Medulla oblongata (tissue), 1 donor: ENCODE results near the gene RNF111.
"Not testable (repeated sequence)": the region's sequence is repeated elsewhere in the genome, so short reads cannot be mapped to it uniquely, and the experiment has no call there.

Source experiments
- DNase-seq: peaks from one replicate; pipeline ENCODE4 v3.0.0-alpha.2; 2015; ENCODE audit errors: extremely low spot score

RNF111 gene

GRCh38 chr15:59059076-59059597, 71.7 kb downstream of the RNF111 start:
- no peak for DNase-seq

- no peak for DNase-seq
Observed at GRCh38 chr15:59060348-59060747, 72.9 kb downstream of the RNF111 start.

DNA sequence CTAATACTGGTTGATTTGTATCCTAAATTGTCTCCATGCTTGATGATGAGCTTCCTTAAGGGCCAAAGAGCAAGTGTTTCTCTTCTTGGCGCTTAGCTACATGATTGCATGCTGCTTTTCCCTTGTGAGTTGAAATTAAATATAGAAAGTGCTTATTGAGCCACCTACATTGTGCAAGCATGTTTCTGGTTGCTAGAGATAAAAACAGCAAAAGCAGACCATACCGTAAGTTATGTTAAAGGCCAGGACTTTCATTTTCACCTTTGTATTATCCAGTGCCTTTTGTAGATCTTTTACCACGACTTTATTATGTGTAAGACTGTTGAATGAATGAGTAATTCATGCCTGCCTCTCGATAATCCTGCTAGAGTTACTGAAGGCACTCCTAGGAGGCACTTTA, 75.6 kb downstream of the RNF111 start:
- no peak for DNase-seq

DNA sequence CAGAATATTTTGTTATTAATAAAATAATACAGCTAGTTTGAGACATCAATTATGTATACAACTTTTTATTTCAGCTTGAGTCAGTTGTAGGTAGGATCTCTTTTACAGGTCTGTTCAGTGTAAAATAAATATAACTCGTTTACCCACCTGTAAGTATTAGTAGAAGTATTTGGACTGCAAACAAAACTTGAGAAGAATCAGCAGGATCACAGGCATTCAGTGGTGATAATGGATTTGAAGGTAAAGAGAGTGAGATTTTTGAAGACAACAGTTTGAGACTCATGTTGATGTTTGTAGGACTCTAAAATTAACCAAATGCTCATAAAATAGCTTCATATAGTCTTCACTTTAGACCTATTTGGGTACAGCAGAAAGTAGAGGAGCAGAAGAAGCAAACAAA, 82.0 kb downstream of the RNF111 start:
- DNase-seq, result no peak

- no peak for DNase-seq
Observed at GRCh38 chr15:59074607-59075006, 87.1 kb downstream of the RNF111 start.

- no peak for DNase-seq
Observed at GRCh38 chr15:59087731-59088130, 100.3 kb downstream of the RNF111 start.

- no peak for DNase-seq
Observed at GRCh38 chr15:59094077-59094476, 106.6 kb downstream of the RNF111 start.

- no peak for DNase-seq
Observed at GRCh38 chr15:59096429-59096828, 109.0 kb downstream of the RNF111 start.

- no peak for DNase-seq
Observed at GRCh38 chr15:59099162-59099685, 111.8 kb downstream of the RNF111 start.

- DNase-seq, result no peak
Observed at GRCh38 chr15:59104602-59104911, 117.1 kb downstream of the RNF111 start.

DNA sequence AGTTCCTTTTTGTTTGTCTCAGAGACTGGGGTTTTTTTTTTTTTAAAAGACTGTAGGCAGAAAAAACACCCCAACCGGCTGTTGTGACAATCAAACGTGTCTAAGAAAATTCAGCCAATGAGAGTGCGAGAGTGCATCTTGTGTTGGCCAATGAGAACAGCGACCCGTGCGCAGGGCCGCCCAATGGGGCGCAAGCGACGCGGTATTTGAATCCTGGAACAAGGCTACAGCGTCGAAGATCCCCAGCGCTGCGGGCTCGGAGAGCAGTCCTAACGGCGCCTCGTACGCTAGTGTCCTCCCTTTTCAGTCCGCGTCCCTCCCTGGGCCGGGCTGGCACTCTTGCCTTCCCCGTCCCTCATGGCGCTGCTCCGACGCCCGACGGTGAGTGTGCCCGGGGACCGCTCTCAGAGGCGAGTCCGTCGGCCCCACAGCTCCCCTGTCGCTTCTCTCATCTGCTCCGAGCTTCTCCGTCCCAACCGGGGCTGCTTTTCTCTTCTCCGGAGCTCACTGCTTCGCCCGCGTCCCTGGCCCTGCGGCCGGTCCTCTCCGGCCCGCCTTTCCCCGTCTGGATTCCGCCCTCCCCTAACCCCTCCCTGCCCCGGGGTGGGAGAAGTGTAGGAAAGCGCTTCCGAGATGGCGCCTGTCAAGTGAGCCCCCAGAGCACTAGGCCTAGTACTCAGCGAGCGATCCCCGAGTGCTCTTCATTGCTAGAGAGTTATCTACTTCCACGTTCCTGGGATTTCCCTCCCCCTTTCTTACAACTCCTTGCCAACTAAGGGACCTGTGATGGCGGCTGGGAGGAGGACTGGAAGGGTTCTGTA, 117.7 kb downstream of the RNF111 start, which contains the start of gene CCNB2:
Gene CCNB2, plus strand, starts transcription at position 235 of the 821 bp plus-strand sequence. Its CDS starts 123 bp downstream, at position 358.
- DNase-seq, result peak; percentile 96

DNA sequence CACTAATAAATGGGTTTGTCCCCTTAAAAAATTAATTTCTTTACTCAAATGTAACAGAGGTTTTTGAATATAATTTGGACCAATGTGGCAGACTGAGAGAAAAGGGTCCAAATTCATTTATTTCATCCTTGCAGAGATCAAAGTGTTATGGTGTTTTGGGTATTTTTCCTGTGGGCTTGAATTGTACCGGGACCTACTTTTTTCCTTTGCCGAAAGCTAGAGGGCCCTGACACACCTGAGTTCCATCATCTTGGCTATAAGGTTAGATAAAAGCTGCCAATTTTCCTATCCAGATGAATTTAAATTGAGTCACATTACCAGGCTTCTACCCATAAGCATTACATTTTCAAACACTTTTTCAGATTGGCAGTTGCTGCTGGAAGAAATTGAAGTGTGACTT, 118.4 kb downstream of the RNF111 start:
- DNase-seq, result no peak

- DNase-seq, result no peak
Observed at GRCh38 chr15:59111251-59111650, 123.8 kb downstream of the RNF111 start.

DNA sequence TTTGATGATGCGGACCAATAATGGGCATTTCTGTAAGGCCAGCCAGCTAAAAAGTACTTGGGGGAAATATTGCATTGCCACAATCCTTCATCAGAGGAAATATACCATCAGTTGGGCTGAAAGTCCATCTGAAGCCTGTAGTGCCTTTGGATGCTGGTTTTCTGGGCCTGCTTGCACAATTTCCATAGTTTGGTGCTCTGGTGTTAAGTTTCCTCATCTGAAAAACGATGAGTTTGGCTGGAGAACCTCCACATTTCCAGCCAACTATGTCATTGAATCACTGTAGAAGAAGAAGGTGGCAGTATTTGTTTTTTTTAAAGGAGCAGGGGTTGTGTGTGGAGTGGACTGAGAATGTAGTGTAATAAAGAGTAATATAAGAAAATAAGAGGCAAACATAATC, 127.6 kb downstream of the RNF111 start:
- no peak for DNase-seq

DNA sequence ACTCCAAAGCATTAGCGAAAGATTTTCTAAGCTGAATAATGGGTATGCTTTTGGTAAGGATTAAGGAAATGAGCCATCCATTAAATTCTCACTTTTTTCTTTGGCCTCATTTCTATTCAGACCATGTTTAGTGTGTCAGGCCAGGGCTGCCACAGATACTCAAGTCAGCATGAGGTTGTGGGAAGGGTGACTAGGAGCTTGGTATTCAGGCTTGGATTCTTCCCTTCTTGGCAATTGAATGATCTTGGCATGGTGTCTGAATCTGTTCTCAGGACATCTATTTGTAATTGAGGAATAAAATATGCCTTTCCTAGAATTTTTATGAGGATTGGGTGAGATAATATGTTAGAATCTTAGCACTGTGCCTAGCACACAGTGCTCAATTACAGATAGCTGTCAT, 128.7 kb downstream of the RNF111 start:
- peak; percentile 26 for DNase-seq

GRCh38 chr15:59116771-59117170, 129.3 kb downstream of the RNF111 start:
- DNase-seq, result no peak

DNA sequence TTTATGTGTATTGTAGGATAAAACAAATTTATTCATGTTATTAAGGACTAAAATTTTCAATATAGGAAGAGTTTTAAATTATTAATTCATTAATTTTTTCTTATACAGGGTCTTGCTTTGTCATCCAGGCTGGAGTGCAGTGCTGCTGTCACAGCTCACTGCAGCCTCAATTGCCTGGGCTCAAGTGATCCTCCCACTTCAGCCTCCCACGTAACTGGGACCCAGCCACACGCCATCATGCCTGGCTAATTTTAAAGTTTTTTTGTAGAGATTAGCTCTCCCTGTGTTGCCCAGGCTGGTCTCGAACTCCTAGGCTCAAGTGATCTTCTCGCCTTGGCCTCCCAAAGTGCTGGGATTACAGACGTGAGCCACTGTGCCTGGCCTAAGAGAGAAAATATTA, 132.2 kb downstream of the RNF111 start:
- no peak for DNase-seq

GRCh38 chr15:59120937-59121336, 133.5 kb downstream of the RNF111 start:
- DNase-seq, result no peak

DNA sequence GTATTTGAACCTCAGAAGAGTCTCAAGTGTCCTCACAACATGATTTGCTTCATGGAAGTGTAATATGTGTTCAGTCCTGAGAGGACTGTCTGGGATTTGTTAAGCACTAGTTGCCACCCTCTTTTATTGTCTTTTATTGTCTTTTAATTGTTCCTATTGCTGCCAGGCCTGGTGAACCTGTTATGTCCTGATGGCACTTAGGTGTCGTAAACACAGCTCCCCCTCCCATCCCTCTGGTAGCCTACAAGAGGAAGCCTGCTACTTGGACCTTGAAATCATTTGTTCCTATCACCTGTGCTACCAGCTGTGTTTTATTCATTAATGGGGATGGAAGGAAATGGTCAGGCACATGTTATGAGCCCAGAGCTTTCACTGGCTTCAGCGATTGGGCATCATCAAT, 136.8 kb downstream of the RNF111 start:
- no peak for DNase-seq

- not testable (repeated sequence) for DNase-seq
Observed at GRCh38 chr15:59125683-59126082, 138.2 kb downstream of the RNF111 start.

DNA sequence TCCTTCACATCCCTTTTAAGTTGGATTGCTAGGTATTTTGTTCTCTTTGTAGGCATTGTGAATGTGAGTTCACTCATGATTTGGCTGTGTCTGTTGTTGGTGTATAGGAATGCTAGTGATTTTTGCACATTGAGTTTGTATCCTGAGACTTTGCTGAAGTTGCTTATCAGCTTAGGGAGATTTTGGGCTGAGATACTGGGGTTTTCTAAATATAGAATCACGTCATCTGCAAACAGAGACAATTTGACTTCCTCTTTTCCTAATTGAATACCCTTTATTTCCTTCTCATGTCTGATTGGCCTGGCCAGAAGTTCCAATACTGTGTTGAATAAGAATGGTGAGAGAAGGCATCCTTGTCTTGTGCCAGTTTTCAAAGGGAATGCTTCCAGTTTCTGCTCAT, 139.8 kb downstream of the RNF111 start:
- DNase-seq, result not testable (repeated sequence)

DNA sequence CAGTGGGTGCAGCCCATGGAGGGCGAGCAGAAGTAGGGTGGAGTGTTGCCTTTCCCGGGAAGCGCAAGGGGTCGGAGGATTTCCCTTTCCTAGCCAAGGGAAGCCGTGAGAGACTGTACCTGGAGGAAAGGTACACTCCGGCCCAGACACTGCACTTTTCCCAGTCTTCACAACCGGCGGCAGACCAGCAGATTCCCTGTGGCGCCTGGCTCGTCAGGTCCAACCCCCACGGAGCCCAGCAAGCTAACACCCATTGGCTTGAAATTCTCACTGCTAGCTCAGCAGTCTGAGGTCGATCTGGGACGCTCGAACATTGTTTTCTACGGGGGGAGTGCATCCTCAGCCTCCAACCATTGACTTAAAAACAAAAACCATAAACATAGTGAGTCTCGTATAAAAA, 144.0 kb downstream of the RNF111 start:
- DNase-seq, result no peak

DNA sequence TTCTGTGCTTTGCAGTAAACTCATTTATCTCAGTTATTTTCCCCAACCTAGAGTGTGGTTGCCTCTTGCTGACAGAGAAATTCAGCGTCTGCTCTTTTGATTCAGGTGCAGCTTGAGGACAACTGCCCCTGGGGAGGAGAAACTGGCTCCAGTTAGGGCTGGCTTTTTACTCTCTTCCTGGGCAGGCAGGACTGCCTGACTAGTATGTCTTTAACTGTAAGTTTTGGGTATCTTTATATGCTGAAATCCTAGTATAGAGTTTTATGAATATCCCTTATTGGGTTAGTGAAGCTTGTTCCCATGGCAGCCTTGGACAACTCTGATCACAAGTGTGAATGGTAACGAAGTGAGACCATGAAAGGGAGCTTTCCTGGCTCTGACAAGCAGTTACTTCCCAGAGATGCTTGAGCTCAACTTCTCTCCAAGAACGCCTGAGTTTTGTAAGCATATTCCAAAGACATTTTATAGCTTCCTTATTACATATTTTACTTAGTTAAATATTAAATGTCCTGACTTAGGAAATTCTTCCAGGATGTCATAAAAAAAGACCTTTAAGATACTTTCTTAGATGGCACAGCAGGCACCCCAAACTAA, 144.6 kb downstream of the RNF111 start:
- no peak for DNase-seq
